HG03460 (cell line): ENCODE measurements around the gene SLC39A8.
"Not testable (repeated sequence)": the region's sequence is repeated elsewhere in the genome, so short reads cannot be mapped to it uniquely, and the experiment has no call there.

Source experiments
- ATAC-seq: cut with Tn5 transposase; IDR thresholded peaks from one replicate; pipeline ENCODE4 v1.9.1; 2021; ENCODE audit not compliant: unreplicated experiment

The SLC39A8 gene

DNA sequence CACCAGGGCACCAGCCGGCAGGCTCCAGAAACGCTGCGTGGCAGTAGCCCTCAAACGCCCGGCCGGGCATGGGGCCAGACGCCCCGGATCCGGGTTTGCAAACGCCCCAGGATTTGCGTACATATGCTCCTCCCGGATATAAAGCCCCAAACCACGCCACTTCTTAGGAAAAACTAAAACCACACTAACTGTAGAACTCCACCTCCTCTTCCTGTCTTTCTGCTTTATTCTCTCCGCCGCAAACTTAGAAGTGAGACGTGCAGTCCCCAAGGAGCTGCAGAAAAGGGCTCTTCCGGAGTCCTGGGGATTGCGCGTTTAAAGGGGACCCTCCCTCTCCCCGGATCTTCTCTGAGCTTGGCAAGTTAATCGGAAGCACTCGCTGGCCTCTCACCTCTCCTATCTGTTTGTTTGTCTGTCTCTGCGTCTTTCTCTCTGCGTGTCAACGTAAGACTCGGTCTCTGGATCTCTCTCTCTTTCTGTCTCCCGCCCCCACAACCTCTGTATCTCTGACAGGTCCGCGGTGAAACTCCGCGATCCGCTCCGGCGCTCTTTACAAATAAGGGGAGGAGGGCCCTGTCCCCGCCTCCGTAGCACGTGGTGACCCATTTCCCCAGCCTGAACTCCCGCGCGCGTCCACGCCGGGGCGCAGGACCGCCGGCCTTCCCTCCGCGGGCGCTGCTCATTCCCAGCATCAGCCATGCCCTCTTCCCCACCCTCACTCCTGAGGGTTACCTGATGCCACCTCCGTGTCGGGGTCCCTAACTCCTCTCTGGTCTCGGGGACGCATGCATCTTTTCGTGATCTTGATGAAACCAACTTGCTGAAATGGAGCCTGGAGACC, at the start of gene SLC39A8:
Gene SLC39A8 (minus strand): TSS at position 529 of the 841 bp plus-strand sequence. CDS start 820 bp downstream, outside the sequence.
- ATAC-seq: peak; percentile 83

GRCh38 chr4:102392033-102392744, 46.9 kb upstream of the SLC39A8 start:
- ATAC-seq: no peak

DNA sequence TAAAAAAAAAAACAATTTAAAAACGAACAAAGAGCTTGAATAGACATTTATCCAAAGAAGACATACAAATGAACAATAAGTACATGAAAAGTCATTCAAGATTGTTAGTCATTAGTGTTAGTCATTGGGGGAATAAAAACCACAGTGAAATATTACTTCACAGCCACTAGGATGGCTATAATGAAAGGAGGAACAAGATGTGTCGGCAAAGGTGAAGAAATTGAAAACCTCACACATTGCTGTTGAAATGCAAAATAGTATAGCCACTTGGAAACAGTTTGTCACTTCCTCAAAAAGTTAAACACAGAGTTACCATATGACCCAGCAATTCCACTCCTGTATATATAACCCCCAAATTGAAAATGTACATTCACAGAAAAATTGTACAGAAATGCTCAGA, 45.2 kb upstream of the SLC39A8 start:
- peak; percentile 89 for ATAC-seq

GRCh38 chr4:102388611-102389010, 43.3 kb upstream of the SLC39A8 start:
- ATAC-seq: no peak

DNA sequence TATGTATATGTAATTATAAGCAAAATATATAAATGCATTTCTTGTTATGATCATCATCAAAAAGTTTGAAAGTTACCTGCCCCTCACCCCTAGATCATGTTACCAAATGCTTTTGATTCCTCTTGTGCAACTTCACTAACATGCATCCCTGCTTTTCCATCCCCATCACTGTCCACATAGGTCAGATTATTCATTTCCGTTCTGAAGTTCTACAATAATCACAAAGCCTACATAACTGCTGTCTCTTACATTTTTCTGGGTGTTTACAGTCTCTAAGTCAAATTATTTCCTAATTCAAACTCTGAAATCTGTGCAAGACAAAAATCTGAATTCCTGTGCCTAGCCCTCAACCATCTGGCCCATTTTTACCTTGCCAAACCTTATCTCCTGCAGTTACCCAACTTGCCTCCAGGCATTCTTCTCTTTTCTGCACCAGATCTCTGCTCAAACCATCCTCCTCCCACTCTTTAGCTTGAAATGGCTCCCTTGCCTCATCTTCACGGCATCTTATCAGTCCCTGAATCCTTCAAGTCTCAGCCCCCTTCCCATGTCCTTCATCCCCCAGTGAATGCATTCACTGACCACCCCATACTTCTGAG, 42.4 kb upstream of the SLC39A8 start:
- no peak for ATAC-seq

DNA sequence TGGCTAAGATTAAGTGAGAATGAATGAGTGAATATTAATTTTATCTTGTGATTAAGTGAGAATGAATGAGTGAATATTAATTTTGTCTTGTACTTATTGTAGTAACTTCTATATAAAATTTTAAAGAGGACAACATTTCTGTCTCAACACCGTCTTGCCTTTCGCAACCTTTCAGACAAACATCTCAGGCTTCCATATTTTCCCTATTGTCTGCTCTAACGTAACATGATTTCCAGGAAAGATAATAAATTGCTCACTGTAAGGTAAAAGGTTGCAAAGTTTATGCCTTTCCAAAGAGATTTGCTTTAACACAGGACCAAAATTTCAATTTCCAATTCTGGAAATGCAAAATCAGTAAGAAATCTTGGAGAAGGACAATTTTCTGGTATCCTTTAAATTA, 41.7 kb upstream of the SLC39A8 start:
- ATAC-seq: no peak

GRCh38 chr4:102380253-102380652, 35.0 kb upstream of the SLC39A8 start:
- ATAC-seq: not testable (repeated sequence)

DNA sequence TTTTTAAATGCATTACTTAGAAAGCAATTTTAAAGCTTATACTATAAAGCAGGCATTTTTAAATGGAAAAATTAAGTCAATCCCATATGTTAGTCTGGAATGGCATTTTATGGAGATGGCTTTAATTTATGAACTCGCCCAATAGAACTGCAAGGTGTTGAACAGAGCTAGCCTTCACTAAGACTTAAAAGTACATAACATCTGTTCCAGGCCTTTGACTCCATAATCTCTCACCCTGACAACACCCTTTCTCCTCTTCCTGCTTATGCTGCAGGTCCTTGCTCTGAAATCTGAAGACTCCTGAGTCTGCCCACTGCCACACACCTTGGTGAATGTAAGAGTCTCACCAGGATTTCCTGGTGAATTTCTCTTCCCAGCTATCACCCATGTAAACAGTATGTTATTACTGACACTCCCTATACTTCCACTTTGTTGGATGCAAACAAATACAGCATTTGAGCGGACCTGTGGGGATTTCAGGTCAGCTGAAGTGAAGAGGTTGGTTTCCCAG, 17.7 kb upstream of the SLC39A8 start:
- ATAC-seq: no peak

DNA sequence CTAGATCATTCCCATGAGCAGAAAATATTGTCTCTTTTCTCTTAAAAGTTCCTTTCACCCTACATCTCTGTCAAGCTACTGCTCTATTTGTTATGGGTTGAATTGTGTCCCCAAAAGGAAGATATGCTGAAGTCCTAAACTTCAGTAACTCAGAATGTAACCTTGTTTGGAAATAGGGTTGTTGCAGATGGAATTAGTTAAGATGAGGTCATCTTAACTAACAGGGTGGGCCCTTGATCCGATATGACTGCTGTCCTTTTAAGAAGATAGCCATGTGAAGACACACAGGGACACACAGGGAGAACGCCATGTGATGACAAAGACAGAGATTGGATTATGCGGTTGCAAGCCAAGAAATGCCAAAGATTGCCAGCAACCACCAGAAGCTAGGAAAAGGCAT, 12.8 kb upstream of the SLC39A8 start:
- no peak for ATAC-seq

- not testable (repeated sequence) for ATAC-seq
Observed at GRCh38 chr4:102357637-102358036, 12.4 kb upstream of the SLC39A8 start.

DNA sequence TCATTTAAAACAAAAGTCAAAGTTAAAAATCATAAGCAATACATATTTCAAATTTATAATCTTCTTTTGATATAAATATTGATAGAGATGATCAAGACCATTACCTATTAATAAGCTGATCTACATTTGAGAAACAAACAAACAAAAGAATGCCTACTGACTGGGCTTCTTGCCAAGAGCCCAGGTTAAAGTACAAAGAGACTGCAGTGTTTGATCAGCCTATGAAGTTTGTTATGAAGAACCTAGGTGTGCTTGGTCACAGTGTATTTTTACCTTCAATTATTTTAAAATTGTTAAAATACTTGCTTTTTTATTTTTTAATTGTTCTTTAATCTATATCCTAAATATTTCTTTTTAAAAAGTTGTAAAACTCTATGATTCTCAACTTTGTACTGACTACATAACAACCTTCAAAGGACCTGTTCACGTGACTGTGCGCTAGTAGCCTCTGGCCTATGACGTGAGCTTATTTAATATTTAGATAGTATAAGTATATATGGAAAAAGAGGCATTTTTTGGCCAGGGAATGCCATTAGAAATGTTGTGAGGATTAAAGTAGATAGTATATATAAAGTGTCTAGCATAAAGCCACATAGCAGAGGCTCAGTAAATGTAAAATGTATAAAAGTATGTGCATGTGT, 11.4 kb upstream of the SLC39A8 start:
- ATAC-seq: no peak

- no peak for ATAC-seq
Observed at GRCh38 chr4:102355748-102356147, 10.5 kb upstream of the SLC39A8 start.

DNA sequence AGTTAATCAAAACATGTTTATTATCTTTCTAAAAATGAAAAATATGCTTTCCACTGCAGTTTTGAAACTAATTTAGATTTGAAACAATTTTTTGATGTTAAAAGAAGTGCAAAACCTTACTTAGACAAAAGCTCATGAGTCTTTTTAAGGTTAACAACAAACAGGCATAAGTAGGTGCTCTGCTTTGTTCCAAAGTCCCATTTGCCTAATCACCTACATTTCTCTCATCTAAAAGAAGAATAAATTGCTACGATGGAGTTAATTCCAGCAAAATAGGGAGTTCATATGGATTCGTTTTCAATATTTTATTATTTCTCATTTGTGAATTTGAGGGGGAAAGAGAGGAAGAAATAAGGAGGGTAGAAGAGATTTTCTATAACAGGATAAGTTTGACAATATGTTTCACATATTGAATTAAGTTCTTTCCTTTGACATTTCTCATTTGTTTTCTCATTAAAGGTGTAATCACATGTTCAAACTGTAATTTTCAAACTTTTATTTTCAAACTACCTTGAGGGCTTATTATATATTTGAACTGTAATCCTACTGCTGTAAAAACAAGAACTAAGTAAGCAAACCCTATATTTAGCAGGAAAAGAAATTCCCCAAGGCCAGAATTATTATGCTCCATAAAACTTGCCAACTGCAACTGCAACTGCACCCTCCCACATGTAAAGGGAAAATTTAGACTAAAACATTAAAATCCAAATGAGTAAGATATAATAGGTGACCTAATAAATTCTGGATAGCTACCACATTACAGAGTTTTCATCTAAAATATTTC, 9.6 kb upstream of the SLC39A8 start:
- ATAC-seq: no peak

- ATAC-seq: no peak
Observed at GRCh38 chr4:102352781-102353180, 7.5 kb upstream of the SLC39A8 start.

GRCh38 chr4:102350634-102351033, 5.4 kb upstream of the SLC39A8 start:
- ATAC-seq: no peak

GRCh38 chr4:102348701-102349100, 3.4 kb upstream of the SLC39A8 start:
- no peak for ATAC-seq

DNA sequence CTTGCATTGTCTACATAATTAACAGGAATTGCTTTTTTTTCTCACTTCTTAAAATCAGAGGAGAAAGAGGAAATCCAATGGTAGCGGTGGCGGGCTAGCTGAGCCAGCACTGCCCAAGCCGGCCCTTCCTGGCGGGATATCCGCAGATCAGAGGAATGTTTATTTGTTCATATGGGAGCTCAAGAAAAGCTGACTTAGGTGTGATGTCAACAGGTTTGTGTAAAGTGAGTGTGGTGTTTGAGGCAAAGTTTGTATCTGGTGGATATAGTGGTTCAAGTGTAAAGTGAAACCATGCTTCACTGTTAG, 466 bp upstream of the SLC39A8 start:
- no peak for ATAC-seq

GRCh38 chr4:102344520-102344953, 745 bp downstream of the SLC39A8 start:
- peak; percentile 41 for ATAC-seq

DNA sequence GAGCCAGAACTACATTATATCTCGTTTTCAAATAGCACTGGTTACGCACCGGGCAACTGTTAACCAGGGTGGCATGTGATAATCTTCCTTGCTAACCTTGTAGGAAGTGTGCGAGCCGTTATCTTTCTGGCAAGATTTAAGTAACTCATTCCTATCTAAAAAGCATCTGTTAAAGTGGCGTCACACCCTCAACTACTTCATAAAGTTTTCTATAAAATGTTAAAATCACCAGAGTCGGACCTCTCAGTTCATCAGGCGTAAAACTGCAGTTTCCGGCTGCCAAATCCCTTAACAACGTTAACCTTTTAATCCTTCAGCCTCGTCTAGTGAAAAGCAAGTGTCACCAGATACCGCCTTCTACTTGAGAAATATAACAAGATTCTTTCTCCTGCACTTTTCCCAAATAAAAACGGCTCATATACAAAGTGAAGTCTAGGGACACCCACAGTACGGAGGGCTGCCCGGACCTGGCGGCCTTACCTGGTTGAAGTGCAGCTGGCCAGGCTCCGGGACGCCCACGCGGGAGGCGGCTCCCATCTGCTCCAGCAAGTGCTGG, 1.2 kb downstream of the SLC39A8 start:
- ATAC-seq: peak; percentile 30

DNA sequence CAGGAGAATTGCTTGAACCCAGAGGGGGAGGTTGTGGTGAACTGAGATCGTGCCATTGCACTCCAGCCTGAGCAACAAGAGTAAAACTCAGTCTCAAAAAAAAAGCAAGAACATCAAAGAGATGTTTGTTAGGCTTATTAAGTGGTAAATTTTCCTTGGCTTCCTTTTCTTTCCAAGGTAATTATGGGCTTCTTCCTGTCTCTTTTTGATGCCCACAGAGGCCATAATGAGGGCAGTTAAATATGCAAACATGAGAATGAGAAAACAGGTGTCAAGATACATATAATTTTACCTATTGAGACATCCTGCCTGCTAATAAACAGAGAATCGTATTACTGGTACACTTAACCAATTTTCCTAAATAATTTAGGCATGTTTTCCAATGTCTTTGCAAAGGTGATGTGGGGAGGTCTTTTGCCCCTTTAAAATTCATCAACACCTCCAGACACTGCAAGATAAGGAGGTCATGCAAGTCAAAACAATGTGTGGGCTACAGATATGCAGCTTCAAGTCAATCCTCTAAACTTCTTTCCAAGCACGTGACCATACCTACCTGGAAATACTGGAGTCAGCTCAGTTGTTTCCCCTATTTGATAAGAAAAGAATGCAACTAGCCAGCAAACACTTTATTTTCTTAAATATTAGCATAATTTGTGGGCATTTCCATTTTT, 2.7 kb downstream of the SLC39A8 start:
- ATAC-seq: no peak
